GM19023 (cell line): ENCODE data around the gene LIMS3.
"Not testable (repeated sequence)": the region's sequence is repeated elsewhere in the genome, so short reads cannot be mapped to it uniquely, and the experiment has no call there.

ENCODE experiments used
- ATAC-seq: cut with Tn5 transposase; IDR thresholded peaks from one replicate; pipeline ENCODE4 v1.9.1; 2021; ENCODE audit warnings: mild to moderate bottlenecking, moderate library complexity; ENCODE audit not compliant: unreplicated experiment

LIMS3 gene

DNA sequence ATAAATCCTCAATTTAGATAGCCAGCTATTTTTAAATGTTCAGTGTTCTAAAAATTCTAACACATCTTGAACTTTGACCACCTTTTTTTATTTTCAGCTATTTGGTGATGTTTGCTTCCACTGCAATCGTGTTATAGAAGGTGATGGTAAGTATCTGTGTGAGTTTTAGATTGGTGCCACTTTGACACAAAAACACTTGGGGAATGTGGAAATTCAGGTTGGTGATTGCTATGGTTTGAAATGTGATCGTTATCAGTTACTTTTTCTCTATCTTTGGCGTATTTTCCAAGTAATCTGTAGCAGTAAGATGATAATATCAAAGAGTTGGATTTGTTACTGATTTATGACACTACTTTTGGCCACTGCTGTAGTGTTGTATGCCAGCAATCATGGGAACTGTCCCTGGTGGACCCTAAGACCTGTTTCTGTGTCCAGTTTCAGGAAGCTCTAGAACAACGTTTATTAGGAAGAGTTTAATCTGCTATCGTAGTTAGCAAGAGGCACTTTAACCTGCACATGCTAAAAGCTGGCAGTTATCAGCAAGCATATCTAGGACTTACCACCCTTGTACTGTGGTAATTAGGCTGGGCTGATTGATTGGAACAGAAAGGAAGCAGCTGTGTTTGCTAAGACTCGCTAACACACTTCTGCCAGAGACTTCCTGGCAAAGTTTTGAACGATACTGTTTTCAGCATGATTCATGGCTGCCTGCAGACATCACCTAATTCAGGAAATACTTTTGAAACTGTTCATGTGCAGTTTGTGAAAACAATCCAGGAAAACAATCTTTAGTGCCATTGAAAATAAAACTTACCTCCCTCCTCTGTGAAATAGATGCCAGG is 23.3 kb downstream of the LIMS3 start:
- not testable (repeated sequence) for ATAC-seq

GRCh38 chr2:109924481-109924880 is 26.0 kb downstream of the LIMS3 start:
- ATAC-seq = not testable (repeated sequence)

- ATAC-seq = not testable (repeated sequence)
Measured at GRCh38 chr2:109927803-109928202, 29.3 kb downstream of the LIMS3 start.

DNA sequence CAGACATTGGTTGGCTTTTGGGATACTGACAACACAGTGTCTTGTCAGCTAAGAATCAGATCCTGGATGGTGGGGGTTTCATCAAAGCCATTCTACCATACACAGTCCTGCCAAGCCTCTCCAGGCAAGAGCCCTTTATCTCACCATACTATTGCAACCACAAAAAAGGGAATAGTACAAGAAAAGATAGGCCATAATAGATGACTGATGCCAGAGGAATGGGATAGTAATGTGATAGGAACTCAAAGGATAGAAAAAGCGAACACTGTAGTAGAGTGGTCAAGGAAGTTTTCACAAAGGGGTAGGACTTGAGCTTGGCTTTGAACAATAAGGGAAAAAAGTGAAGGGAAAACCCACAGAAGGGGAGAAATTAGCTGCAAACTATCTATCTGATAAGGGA is 30.7 kb downstream of the LIMS3 start:
- ATAC-seq = not testable (repeated sequence)

DNA sequence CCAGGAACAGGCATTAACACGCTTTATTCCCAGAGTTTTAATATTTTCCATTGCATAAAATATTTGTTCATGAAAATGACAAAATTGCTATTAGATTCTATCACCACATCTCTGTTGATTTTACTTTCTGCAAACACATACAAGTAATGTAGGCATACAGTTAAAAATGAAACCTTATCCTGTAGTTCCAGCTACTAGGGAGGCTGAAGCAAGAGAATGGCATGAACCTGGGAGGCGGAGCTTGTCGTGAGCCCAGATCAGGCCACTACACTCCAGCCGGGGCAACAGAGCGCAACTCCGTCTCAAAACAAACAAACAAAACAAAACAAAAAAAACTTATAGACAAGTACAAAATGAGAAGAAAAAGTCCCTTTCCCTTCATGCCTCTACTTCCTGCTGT is 38.0 kb downstream of the LIMS3 start:
- not testable (repeated sequence) for ATAC-seq

GRCh38 chr2:109945362-109945761 is 46.9 kb downstream of the LIMS3 start:
- not testable (repeated sequence) for ATAC-seq

- not testable (repeated sequence) for ATAC-seq
Measured at GRCh38 chr2:109947262-109947958, 48.9 kb downstream of the LIMS3 start.

DNA sequence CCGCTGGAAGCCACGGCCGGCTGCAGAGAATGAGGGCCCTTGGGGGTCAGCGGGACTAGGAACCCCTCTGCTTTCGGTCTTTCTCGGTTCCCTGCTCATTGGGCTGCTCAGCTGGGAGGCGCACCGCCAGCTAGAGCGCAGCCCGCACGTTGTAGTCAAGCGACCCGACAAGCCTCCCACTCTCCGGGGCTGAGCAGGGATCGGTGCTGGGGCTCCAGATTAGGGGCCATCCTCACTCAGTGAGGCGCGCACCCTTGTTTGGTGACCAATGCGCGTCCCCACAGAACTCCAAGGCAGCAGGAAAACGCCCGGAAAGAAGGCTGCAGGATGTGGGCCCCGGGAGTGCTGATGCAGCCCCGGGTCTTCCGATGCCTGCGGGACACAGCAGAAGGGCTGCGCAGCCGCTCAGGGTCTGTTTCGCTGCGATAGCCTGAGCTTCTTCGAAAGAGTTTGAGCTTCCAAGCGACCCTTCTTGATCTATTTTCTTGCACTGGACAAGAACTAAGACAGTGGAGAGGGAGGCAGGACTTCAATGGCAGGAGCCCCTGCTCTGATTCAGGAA is 49.6 kb downstream of the LIMS3 start:
- not testable (repeated sequence) for ATAC-seq

GRCh38 chr2:109950146-109950843 is 51.8 kb downstream of the LIMS3 start:
- not testable (repeated sequence) for ATAC-seq

DNA sequence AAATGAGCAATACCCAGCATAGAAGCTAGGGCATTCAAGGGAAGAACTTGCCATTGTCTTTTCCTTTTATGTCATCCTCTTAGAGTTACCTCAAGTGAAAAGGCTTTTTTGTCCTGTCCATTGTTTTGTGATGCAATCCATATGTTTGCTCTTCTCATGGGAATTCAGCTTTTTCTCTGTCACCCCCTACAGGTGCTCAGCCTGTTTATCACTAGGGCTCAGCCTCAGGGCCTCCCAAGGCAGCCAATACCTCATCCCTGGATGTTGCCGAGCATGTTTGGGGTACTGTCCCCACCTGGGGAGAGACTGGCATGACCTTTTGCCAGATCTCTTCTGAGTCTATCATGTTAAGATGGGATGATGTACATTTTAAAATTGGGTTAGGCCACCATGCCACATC is 65.5 kb downstream of the LIMS3 start:
- ATAC-seq = not testable (repeated sequence)

GRCh38 chr2:109965482-109965881 is 67.0 kb downstream of the LIMS3 start:
- not testable (repeated sequence) for ATAC-seq

DNA sequence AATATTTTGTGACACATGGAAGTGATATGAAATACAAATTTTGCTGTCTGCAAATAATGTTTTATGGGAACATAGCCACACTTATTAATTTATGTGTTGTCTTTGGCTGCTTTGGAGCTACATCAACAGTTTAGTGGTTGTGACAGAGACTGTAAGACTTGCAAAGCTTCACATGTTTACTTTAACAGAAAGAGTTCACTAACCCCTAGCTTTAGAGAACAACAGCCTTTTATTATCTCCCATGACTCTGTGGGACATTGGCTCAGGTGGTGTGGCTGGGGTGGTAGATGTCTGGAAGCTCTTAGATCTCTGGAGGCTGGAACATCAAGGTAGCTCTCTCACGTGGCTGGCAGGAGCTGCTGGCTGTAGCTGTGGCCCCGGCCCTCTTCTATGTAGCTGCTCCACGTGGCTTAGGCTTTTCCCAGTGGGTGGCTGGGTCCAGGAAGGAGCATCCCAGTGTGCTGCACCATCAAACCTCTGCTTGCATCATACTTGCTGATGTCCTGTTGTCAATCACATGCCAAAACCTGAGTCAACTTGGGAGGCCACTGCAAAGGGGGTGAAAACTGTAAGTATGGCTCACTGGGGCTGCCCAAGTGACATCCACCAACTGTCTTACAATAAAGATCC is 67.7 kb downstream of the LIMS3 start:
- not testable (repeated sequence) for ATAC-seq

DNA sequence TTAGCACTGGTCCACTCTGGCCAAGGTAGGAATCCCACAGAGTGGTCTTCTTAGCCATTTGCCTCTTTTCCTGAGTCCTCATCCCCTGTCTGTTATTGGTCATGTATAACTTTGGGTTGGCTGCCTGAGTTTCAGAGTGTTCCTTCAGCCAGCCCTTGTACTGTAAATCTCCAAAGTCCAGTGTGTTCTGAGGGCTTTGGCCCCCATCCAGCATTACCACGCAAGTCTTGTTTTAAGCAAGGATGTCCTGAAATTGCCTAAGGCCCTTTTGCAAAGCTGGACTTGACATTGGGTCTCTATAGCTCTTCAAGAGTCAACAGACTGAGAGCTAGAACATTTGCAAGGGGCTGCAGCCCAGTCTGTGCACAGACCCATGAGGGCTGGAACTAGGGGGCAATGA is 68.4 kb downstream of the LIMS3 start:
- ATAC-seq = not testable (repeated sequence)

- ATAC-seq = not testable (repeated sequence)
Measured at GRCh38 chr2:109969864-109970263, 71.4 kb downstream of the LIMS3 start.

DNA sequence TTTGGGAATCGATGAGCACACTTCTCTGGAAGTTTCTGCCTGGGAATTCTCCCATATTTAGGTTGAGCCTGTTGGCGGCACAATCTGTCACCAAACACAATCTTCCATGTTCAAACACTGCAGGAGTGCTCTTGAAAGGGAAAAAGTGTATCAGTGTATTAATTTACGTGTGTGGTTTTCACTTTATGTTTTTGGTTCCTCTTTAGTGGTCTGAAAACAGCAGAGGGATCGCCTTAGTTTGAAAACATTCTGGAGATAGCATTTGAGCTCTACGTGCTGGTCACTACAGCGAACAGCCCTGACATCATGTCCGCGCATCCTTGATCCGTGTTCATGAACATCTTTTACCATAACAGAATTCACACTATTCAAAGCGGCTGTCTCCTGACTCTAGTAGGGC is 73.2 kb downstream of the LIMS3 start:
- ATAC-seq = not testable (repeated sequence)
